GM23338 (cell line): ENCODE data around the gene AGBL4.

ENCODE experiments used
- CREB1 ChIP-seq: fragments of 250-450 bp; sonication (Bioruptor Pico); IDR thresholded peaks from 2 replicates; pipeline ENCODE4 v1.5.0; 2020; ENCODE audit warnings: low read depth, mild to moderate bottlenecking, moderate library complexity
- EZH2 ChIP-seq: fragments of 200-600 bp; sonication (generic); IDR thresholded peaks from one replicate; pipeline ENCODE4 v1.8.0; 2017; ENCODE audit warnings: antibody characterized with exemption, mild to moderate bottlenecking, low read depth; ENCODE audit not compliant: unreplicated experiment
- EZH2phosphoT487 ChIP-seq: fragments of 200-600 bp; sonication (generic); IDR thresholded peaks from one replicate; pipeline ENCODE4 v1.8.1; 2018; ENCODE audit warnings: antibody characterized with exemption; ENCODE audit not compliant: unreplicated experiment
- JUNB ChIP-seq: IDR thresholded peaks from one replicate; pipeline ENCODE4 v1.6.1; 2016; ENCODE audit warnings: antibody characterized with exemption; ENCODE audit not compliant: unreplicated experiment
- POLR2AphosphoS5 ChIP-seq: IDR thresholded peaks from 2 replicates; pipeline ENCODE4 v1.6.1; 2016; ENCODE audit warnings: antibody characterized with exemption, low read depth
- ZNF331 ChIP-seq: fragments of 250-450 bp; sonication (Bioruptor Pico); IDR thresholded peaks from 2 replicates; pipeline ENCODE4 v1.5.0; 2020; ENCODE audit warnings: low read depth, mild to moderate bottlenecking, moderate library complexity
- TF ChIP-seq, protein P1 (sequence below), 2 experiments: fragments of 200-600 bp in 1 of 2; sonication (generic) in 1 of 2; conservative IDR thresholded peaks; 2 replicates each; pipeline versions ENCODE4 v1.5.1 to v1.6.1; 2016 to 2017; ENCODE audit warnings: antibody characterized with exemption in 2 of 2, low read depth in 2 of 2, mild to moderate bottlenecking in 2 of 2, moderate library complexity in 1 of 2
- TF ChIP-seq, protein P2 (sequence below): fragments of 250-450 bp; sonication (Bioruptor Pico); IDR thresholded peaks from 2 replicates; pipeline ENCODE4 v1.5.0; 2020; ENCODE audit warnings: mild to moderate bottlenecking, moderate library complexity
- TF ChIP-seq, protein P3 (sequence below): IDR thresholded peaks from one replicate; pipeline ENCODE4 v1.6.1; 2018; ENCODE audit warnings: antibody characterized with exemption; ENCODE audit not compliant: unreplicated experiment

DNA sequence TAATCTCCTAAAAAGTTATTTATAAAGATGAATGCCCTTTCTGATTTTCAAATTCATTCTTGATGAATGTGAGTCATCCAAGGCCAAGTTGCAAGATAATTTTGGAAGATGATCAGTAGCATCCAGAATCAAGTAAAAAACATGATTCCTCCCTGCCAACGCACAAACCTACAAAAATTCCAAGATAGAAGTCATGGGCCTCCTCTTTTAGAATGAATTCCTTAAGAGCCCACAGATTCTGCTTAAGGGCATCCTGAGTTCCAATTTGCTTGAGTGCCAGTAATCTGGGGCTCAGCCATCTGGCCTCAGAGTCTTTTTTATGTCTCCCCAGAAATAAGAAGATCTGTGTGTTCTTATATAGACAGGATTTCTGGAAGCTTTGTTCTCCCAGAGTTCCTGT, 1528.6 kb downstream of the AGBL4 start:
- TF ChIP-seq, protein P1, sequence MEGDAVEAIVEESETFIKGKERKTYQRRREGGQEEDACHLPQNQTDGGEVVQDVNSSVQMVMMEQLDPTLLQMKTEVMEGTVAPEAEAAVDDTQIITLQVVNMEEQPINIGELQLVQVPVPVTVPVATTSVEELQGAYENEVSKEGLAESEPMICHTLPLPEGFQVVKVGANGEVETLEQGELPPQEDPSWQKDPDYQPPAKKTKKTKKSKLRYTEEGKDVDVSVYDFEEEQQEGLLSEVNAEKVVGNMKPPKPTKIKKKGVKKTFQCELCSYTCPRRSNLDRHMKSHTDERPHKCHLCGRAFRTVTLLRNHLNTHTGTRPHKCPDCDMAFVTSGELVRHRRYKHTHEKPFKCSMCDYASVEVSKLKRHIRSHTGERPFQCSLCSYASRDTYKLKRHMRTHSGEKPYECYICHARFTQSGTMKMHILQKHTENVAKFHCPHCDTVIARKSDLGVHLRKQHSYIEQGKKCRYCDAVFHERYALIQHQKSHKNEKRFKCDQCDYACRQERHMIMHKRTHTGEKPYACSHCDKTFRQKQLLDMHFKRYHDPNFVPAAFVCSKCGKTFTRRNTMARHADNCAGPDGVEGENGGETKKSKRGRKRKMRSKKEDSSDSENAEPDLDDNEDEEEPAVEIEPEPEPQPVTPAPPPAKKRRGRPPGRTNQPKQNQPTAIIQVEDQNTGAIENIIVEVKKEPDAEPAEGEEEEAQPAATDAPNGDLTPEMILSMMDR (conservative IDR thresholded peaks at IDR 0.05; ENCODE audit: low read depth in 2 of 2) = no peak
- no peak for TF ChIP-seq POLR2AphosphoS5
- TF ChIP-seq, protein P2, sequence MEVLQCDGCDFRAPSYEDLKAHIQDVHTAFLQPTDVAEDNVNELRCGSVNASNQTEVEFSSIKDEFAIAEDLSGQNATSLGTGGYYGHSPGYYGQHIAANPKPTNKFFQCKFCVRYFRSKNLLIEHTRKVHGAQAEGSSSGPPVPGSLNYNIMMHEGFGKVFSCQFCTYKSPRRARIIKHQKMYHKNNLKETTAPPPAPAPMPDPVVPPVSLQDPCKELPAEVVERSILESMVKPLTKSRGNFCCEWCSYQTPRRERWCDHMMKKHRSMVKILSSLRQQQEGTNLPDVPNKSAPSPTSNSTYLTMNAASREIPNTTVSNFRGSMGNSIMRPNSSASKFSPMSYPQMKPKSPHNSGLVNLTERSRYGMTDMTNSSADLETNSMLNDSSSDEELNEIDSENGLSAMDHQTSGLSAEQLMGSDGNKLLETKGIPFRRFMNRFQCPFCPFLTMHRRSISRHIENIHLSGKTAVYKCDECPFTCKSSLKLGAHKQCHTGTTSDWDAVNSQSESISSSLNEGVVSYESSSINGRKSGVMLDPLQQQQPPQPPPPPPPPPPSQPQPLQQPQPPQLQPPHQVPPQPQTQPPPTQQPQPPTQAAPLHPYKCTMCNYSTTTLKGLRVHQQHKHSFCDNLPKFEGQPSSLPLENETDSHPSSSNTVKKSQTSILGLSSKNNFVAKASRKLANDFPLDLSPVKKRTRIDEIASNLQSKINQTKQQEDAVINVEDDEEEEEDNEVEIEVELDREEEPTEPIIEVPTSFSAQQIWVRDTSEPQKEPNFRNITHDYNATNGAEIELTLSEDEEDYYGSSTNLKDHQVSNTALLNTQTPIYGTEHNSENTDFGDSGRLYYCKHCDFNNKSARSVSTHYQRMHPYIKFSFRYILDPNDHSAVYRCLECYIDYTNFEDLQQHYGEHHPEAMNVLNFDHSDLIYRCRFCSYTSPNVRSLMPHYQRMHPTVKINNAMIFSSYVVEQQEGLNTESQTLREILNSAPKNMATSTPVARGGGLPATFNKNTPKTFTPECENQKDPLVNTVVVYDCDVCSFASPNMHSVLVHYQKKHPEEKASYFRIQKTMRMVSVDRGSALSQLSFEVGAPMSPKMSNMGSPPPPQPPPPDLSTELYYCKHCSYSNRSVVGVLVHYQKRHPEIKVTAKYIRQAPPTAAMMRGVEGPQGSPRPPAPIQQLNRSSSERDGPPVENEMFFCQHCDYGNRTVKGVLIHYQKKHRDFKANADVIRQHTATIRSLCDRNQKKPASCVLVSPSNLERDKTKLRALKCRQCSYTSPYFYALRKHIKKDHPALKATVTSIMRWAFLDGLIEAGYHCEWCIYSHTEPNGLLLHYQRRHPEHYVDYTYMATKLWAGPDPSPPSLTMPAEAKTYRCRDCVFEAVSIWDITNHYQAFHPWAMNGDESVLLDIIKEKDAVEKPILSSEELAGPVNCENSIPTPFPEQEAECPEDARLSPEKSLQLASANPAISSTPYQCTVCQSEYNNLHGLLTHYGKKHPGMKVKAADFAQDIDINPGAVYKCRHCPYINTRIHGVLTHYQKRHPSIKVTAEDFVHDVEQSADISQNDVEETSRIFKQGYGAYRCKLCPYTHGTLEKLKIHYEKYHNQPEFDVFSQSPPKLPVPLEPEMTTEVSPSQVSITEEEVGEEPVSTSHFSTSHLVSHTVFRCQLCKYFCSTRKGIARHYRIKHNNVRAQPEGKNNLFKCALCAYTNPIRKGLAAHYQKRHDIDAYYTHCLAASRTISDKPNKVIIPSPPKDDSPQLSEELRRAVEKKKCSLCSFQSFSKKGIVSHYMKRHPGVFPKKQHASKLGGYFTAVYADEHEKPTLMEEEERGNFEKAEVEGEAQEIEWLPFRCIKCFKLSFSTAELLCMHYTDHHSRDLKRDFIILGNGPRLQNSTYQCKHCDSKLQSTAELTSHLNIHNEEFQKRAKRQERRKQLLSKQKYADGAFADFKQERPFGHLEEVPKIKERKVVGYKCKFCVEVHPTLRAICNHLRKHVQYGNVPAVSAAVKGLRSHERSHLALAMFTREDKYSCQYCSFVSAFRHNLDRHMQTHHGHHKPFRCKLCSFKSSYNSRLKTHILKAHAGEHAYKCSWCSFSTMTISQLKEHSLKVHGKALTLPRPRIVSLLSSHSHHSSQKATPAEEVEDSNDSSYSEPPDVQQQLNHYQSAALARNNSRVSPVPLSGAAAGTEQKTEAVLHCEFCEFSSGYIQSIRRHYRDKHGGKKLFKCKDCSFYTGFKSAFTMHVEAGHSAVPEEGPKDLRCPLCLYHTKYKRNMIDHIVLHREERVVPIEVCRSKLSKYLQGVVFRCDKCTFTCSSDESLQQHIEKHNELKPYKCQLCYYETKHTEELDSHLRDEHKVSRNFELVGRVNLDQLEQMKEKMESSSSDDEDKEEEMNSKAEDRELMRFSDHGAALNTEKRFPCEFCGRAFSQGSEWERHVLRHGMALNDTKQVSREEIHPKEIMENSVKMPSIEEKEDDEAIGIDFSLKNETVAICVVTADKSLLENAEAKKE (CRISPR knock-in tag) = no peak
- TF ChIP-seq CREB1 (CRISPR knock-in tag) = no peak
- TF ChIP-seq EZH2 = no peak
- TF ChIP-seq, protein P3, sequence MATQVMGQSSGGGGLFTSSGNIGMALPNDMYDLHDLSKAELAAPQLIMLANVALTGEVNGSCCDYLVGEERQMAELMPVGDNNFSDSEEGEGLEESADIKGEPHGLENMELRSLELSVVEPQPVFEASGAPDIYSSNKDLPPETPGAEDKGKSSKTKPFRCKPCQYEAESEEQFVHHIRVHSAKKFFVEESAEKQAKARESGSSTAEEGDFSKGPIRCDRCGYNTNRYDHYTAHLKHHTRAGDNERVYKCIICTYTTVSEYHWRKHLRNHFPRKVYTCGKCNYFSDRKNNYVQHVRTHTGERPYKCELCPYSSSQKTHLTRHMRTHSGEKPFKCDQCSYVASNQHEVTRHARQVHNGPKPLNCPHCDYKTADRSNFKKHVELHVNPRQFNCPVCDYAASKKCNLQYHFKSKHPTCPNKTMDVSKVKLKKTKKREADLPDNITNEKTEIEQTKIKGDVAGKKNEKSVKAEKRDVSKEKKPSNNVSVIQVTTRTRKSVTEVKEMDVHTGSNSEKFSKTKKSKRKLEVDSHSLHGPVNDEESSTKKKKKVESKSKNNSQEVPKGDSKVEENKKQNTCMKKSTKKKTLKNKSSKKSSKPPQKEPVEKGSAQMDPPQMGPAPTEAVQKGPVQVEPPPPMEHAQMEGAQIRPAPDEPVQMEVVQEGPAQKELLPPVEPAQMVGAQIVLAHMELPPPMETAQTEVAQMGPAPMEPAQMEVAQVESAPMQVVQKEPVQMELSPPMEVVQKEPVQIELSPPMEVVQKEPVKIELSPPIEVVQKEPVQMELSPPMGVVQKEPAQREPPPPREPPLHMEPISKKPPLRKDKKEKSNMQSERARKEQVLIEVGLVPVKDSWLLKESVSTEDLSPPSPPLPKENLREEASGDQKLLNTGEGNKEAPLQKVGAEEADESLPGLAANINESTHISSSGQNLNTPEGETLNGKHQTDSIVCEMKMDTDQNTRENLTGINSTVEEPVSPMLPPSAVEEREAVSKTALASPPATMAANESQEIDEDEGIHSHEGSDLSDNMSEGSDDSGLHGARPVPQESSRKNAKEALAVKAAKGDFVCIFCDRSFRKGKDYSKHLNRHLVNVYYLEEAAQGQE = no peak
- TF ChIP-seq JUNB = no peak
- TF ChIP-seq EZH2phosphoT487 = no peak
- no peak for TF ChIP-seq ZNF331 (CRISPR knock-in tag)
